IMR-90 (cell line): ENCODE data around the gene FBXW4. TPM values are rescaled to one million over a fixed set of nuclear protein-coding genes. Genes with fewer than 3 reads are reported as not detected.

Source experiments
- ATAC-seq: fragments of 200-7000 bp; cut with Tn5 transposase; 2 replicates; pipeline ENCODE4 v1.9.1; 2020; ENCODE audit warnings: low read depth, mild to moderate bottlenecking, moderate library complexity
- BruUV-seq: library from RNA; stranded (reverse); fragments of 400-500 nt; replicated peaks from 2 replicates; lab custom pipeline; 2021; lab: Mats Ljungman, UMichigan
- CTCF ChIA-PET: fragments of 300-600 bp; formaldehyde crosslinking; extraction: SDS; loops from one replicate; lab custom pipeline; 2021; ENCODE audit warnings: antibody characterized with exemption; lab: Yijun Ruan, JAX
- POLR2A ChIA-PET: fragments of 300-600 bp; sonication (Branson Sonifier 250); formaldehyde crosslinking; loops from one replicate; lab custom pipeline; 2022; ENCODE audit warnings: antibody characterized with exemption; ENCODE audit not compliant: unreplicated experiment; lab: Charles Lee
- DNase-seq: peaks from one replicate; pipeline ENCODE4 v3.0.0; 2013
- H2AFZ ChIP-seq: replicated peaks from 2 replicates; pipeline ENCODE3; 2013; ENCODE audit warnings: low read length, mild to moderate bottlenecking; ENCODE audit not compliant: poor library complexity
- H2AK5ac ChIP-seq: 2 replicates; pipeline ENCODE4 v1.6.1; 2013; ENCODE audit warnings: low read depth, low read length, inconsistent platforms
- H2AK9ac ChIP-seq: replicated peaks from 2 replicates; pipeline ENCODE3; 2013; ENCODE audit warnings: mild to moderate bottlenecking, low read depth, low read length, moderate library complexity; ENCODE audit not compliant: poor library complexity
- H2BK120ac ChIP-seq: 2 replicates; pipeline ENCODE4 v1.6.1; 2013; ENCODE audit warnings: low read depth, low read length, inconsistent platforms
- H2BK15ac ChIP-seq: 3 replicates; pipeline ENCODE4 v1.6.1; 2013; ENCODE audit warnings: low read depth, low read length, inconsistent platforms
- H2BK20ac ChIP-seq: 2 replicates; pipeline ENCODE4 v1.6.1; 2013; ENCODE audit warnings: low read depth, mild to moderate bottlenecking, inconsistent platforms, low read length, moderate library complexity
- H2BK5ac ChIP-seq: 2 replicates; pipeline ENCODE4 v1.6.1; 2013; ENCODE audit warnings: mild to moderate bottlenecking, low read depth, low read length, inconsistent platforms; ENCODE audit not compliant: poor library complexity, severe bottlenecking
- H3K14ac ChIP-seq: replicated peaks from 2 replicates; pipeline ENCODE4 v1.6.1; 2013; ENCODE audit warnings: low read depth, low read length, inconsistent platforms
- H3K18ac ChIP-seq: 2 replicates; pipeline ENCODE4 v1.6.1; 2013; ENCODE audit warnings: low read depth, low read length, control low read depth
- H3K23ac ChIP-seq: 2 replicates; pipeline ENCODE4 v1.6.1; 2013; ENCODE audit warnings: low read depth, low read length, inconsistent platforms
- H3K27ac ChIP-seq: 2 replicates; pipeline ENCODE4 v1.5.1; 2013; ENCODE audit warnings: mild to moderate bottlenecking, control low read depth, low read length; ENCODE audit not compliant: insufficient read depth
- H3K27me3 ChIP-seq: 2 replicates; pipeline ENCODE4 v1.6.1; 2013; ENCODE audit warnings: low read length; ENCODE audit not compliant: control insufficient read depth, insufficient read depth
- H3K36me3 ChIP-seq: 2 replicates; pipeline ENCODE4 v1.6.1; 2013; ENCODE audit warnings: low read length, mixed read lengths; ENCODE audit not compliant: control insufficient read depth, insufficient read depth
- H3K4ac ChIP-seq: 2 replicates; pipeline ENCODE4 v1.6.1; 2013; ENCODE audit warnings: low read depth, low read length, inconsistent platforms
- H3K4me1 ChIP-seq: 2 replicates; pipeline ENCODE4 v1.6.1; 2013; ENCODE audit warnings: low read length, mixed read lengths; ENCODE audit not compliant: control insufficient read depth, insufficient read depth
- H3K4me2 ChIP-seq: 2 replicates; pipeline ENCODE4 v1.6.1; 2013; ENCODE audit warnings: low read depth, mild to moderate bottlenecking, control low read depth, low read length, moderate library complexity
- H3K4me3 ChIP-seq: 2 replicates; pipeline ENCODE4 v1.5.1; 2013; ENCODE audit warnings: low read depth, mild to moderate bottlenecking, control low read depth, low read length, moderate library complexity; ENCODE audit not compliant: insufficient read depth
- H3K56ac ChIP-seq: 2 replicates; pipeline ENCODE4 v1.6.1; 2013; ENCODE audit warnings: low read length, inconsistent platforms; ENCODE audit not compliant: insufficient read depth; ENCODE audit errors: extremely low read depth
- H3K79me1 ChIP-seq, 2 experiments: 2 replicates each; pipeline ENCODE4 v1.6.1; 2013; ENCODE audit warnings: low read length in 2 of 2, inconsistent platforms in 1 of 2, low read depth in 1 of 2
- H3K9ac ChIP-seq: 2 replicates; pipeline ENCODE4 v1.6.1; 2013; ENCODE audit warnings: low read depth, low read length, control low read depth
- H3K9me1 ChIP-seq: 2 replicates; pipeline ENCODE4 v1.6.1; 2013; ENCODE audit warnings: low read length, inconsistent platforms; ENCODE audit not compliant: insufficient read depth
- H3K9me3 ChIP-seq: 2 replicates; pipeline ENCODE4 v1.6.1; 2013; ENCODE audit warnings: low read length; ENCODE audit not compliant: control insufficient read depth, insufficient read depth
- H4K20me1 ChIP-seq: 2 replicates; pipeline ENCODE4 v1.6.1; 2013; ENCODE audit warnings: low read length, inconsistent platforms; ENCODE audit not compliant: insufficient read depth
- H4K5ac ChIP-seq: 2 replicates; pipeline ENCODE4 v1.6.1; 2013; ENCODE audit warnings: mild to moderate bottlenecking, low read depth, low read length, control low read depth
- H4K8ac ChIP-seq, 2 experiments: 2 replicates each; pipeline ENCODE4 v1.6.1; 2013; ENCODE audit warnings: low read depth in 2 of 2, low read length in 2 of 2, control low read depth in 1 of 2, inconsistent platforms in 1 of 2
- H4K91ac ChIP-seq: 2 replicates; pipeline ENCODE4 v1.6.1; 2013; ENCODE audit warnings: low read depth, low read length, inconsistent platforms; ENCODE audit not compliant: insufficient read depth
- BHLHE40 ChIP-seq: fragments of 150-350 bp; IDR thresholded peaks from 2 replicates; pipeline ENCODE4 v1.6.1; 2016; ENCODE audit warnings: mild to moderate bottlenecking, low read depth, low read length
- CHD1 ChIP-seq: IDR thresholded peaks from 2 replicates; pipeline ENCODE4 v1.6.1; 2012; ENCODE audit warnings: low read depth, low read length, improper control_type of control experiment
- FOS ChIP-seq: fragments of 150-350 bp; IDR thresholded peaks from 2 replicates; pipeline ENCODE4 v1.6.1; 2016; ENCODE audit warnings: low read depth, low read length
- WGBS, 2 experiments: methylation state at CpG; one replicate each; pipeline versions ENCODE4 v1.1.5 to v1.1.7; 2013; ENCODE audit warnings: missing lambda C conversion rate in 2 of 2; ENCODE audit not compliant: insufficient read length in 1 of 2; ENCODE audit errors: extremely low coverage in 2 of 2; 5-methylcytosine and 5-hydroxymethylcytosine counted together
- dilution Hi-C: fragments of 300-500 bp; cut with HindIII; formaldehyde crosslinking; loops from one replicate; pipeline ENCODE4 v1.14.3; 2018; ENCODE audit warnings: low sequenced_read_pairs; ENCODE audit not compliant: unreplicated experiment
- in situ Hi-C: fragments of 300-500 bp; cut with MboI; formaldehyde crosslinking; loops from 3 replicates; pipeline ENCODE4 v1.14.3; 2019; ENCODE audit warnings: low sequenced_read_pairs, inconsistent platforms, mixed read lengths
- intact Hi-C: fragments of 100-400 bp; cut with micrococcal nuclease; formaldehyde crosslinking; loops from 2 replicates; pipeline ENCODE4 v1.10.0; 2022
- polyA plus RNA-seq, 3 experiments: library from polyadenylated mRNA; depleted of rRNA; stranded (reverse); fragments of >200 nt; gene quantifications; 2 replicates each; pipeline ENCODE4 v1.2.3, GENCODE V29; 2012; ENCODE audit warnings: low replicate concordance in 1 of 3
- total RNA-seq: library from RNA; depleted of rRNA; stranded (reverse); fragments of >200 nt; gene quantifications from 2 replicates; pipeline ENCODE4 v1.2.3, GENCODE V29; 2012
- TF ChIP-seq, protein P1 (sequence below): fragments of 150-350 bp; IDR thresholded peaks from 2 replicates; pipeline ENCODE4 v1.6.1; 2017; ENCODE audit warnings: mild to moderate bottlenecking, antibody characterized with exemption, low read length, low read depth

The FBXW4 gene
- total and polyA plus RNA-seq, 2 of the 4 experiments (the other 2 are of a cell fraction) = 19.3 to 26.7 TPM

DNA sequence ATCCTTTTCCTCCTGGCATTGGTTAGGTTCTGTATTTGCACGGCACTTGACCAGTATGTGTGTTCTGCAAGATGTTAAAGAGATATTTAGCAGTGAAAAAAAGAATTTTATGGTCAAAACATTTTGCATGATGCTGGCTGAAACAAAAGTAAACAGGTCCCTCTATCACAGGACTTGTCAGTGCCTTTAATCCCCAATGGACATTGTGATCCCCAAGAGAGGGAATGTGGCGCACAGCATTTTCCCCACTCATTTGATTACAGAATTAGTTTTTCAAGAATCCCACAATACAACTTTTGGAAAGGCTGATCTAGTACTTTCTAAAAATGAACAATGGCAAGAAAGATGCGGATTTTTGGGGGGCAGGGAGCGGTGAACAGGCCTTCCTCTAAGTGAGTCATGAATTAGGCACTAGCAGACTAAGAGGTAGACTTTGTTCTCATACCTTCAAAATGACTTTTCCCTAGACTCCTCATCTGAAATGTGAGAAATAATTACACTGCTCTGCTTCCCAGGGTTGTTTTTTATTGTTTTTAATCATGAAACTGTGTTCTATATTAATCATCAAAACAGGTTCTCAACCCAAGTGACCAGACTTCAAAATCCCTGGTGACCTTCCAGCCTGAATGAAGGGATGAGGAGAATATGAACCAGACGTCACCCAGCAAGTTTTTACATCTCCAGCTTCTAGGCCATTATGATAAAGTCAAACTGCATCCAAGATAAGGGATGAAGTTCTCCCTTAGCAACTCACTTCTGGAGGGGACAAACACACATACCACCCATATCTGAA, 8.6 kb downstream of the FBXW4 start (continued):
- TF ChIP-seq FOS = no peak

DNA sequence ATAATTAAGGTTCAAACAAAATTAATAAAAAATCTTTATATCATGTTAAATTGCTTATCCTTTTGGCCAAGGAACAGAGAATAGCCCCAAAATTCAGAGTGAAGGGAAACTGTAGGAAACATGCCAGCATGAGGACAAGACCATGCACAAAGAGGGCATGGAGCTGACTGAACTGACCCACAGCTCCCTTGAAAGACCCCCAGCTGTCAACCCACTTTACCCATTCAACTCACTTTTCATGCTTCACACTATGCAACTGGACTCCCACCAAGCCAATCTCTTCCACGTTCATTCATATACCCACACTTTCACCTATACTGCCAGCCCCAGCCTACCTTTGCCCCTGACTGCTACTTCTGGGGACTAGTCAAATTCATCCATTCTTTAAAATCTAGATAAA, 10.2 kb downstream of the FBXW4 start:
- dilution Hi-C loops = no loop called here
- no peak overlapping the region for H2AK9ac ChIP-seq
- H2BK15ac ChIP-seq = no peak overlapping the region
- H3K79me1 ChIP-seq = peaks cover 38 to 54% of the 10 kb centered on the region in 2 experiments
- H3K9ac ChIP-seq = no peak overlapping the region
- no peak overlapping the region for H2AFZ ChIP-seq
- no peak overlapping the region for H3K4ac ChIP-seq
- CTCF ChIA-PET = no interaction called here
- H4K91ac ChIP-seq = no peak overlapping the region
- TF ChIP-seq CHD1 = no peak
- no peak for TF ChIP-seq BHLHE40
- TF ChIP-seq, protein P1, sequence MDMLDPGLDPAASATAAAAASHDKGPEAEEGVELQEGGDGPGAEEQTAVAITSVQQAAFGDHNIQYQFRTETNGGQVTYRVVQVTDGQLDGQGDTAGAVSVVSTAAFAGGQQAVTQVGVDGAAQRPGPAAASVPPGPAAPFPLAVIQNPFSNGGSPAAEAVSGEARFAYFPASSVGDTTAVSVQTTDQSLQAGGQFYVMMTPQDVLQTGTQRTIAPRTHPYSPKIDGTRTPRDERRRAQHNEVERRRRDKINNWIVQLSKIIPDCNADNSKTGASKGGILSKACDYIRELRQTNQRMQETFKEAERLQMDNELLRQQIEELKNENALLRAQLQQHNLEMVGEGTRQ = no peak
- H3K9me1 ChIP-seq = no peaks in the 10 kb centered on the region; the same call in 1 of the 2 replicates
- peaks cover 14% of the 10 kb centered on the region; the same call in 1 of the 2 replicates for H4K20me1 ChIP-seq
- no peak overlapping the region for H2BK5ac ChIP-seq
- intact Hi-C loops = no loop called here
- POLR2A ChIA-PET = no interaction called here
- no peak for DNase-seq
- H4K5ac ChIP-seq = no peak overlapping the region
- no peak overlapping the region for H3K14ac ChIP-seq
- no peak overlapping the region for H3K18ac ChIP-seq
- no peaks in the 10 kb centered on the region; the same call in 1 of the 2 replicates for H3K36me3 ChIP-seq
- H2BK20ac ChIP-seq = no peak overlapping the region
- H4K8ac ChIP-seq = no peak overlapping the region
- no peaks in the 10 kb centered on the region for H3K27me3 ChIP-seq
- H2AK5ac ChIP-seq = no peak overlapping the region
- ATAC-seq = no peak
- H3K4me2 ChIP-seq = no peak overlapping the region
- BruUV-seq = no TSS peak
- H3K9me3 ChIP-seq = no peaks in the 10 kb centered on the region
- in situ Hi-C loops = no loop called here
- H3K23ac ChIP-seq = no peak overlapping the region
- H3K4me3 ChIP-seq = no peak overlapping the region
- WGBS, 2 experiments = 100% methylated on average over 1 of the region's 1 CpG; no CpG with 5 or more reads in 1 of the 2 experiments
- no peak overlapping the region for H2BK120ac ChIP-seq
- H3K4me1 ChIP-seq = peaks cover 11% of the 10 kb centered on the region; the same call in 1 of the 2 replicates
- H3K56ac ChIP-seq = no peak overlapping the region
- H3K27ac ChIP-seq = no peak overlapping the region
